K562 (cell line): ENCODE measurements around the gene ERVK3-1. TPM values are rescaled to one million over a fixed set of nuclear protein-coding genes. Genes with fewer than 3 reads are reported as not detected.

ENCODE experiments used
- ASH1L ChIP-seq: fragments of 450-650 bp; IDR thresholded peaks from 2 replicates; pipeline ENCODE4 v1.6.1; 2018; ENCODE audit warnings: borderline replicate concordance, mild to moderate bottlenecking, low read depth; ENCODE audit not compliant: partially characterized antibody
- CSDE1 ChIP-seq, 2 experiments: fragments of 450-650 bp; IDR thresholded peaks; 2 replicates each; pipeline ENCODE4 v1.6.1; 2016; ENCODE audit warnings: mild to moderate bottlenecking in 1 of 2
- GABPA ChIP-seq: fragments of 200-800 bp; sonication (Bioruptor generic); conservative IDR thresholded peaks from 2 replicates; pipeline ENCODE4 v1.6.1; 2016; ENCODE audit warnings: low read depth, missing genetic modification characterization, missing compliant biosample characterization
- MAFG ChIP-seq: fragments of 450-650 bp; conservative IDR thresholded peaks from 2 replicates; pipeline ENCODE4 v1.6.1; 2016; ENCODE audit warnings: missing genetic modification characterization, missing compliant biosample characterization
- NCOA1 ChIP-seq: fragments of 450-650 bp; IDR thresholded peaks from 2 replicates; pipeline ENCODE4 v1.6.1; 2016; ENCODE audit warnings: low read depth
- NR2F6 ChIP-seq: fragments of 450-650 bp; formaldehyde crosslinking; IDR thresholded peaks from 2 replicates; pipeline ENCODE4 v1.4.0; 2020; ENCODE audit warnings: mild to moderate bottlenecking
- NR3C1 ChIP-seq: sonication (generic); formaldehyde crosslinking; IDR thresholded peaks from 2 replicates; pipeline ENCODE4 v1.8.1; 2022; ENCODE audit warnings: missing genetic modification reagents
- SMAD1 ChIP-seq: fragments of 150-350 bp; IDR thresholded peaks from 2 replicates; pipeline ENCODE4 v1.6.1; 2014; ENCODE audit warnings: low read length, low read depth; ENCODE audit not compliant: partially characterized antibody
- SREBF1 ChIP-seq: fragments of 150-350 bp; IDR thresholded peaks from 2 replicates; pipeline ENCODE4 v1.6.1; 2014; ENCODE audit warnings: antibody characterized with exemption, low read depth, low read length, borderline replicate concordance
- TAF7 ChIP-seq: fragments of 450-650 bp; IDR thresholded peaks from 2 replicates; pipeline ENCODE4 v1.6.1; 2016; ENCODE audit warnings: missing genetic modification characterization, missing compliant biosample characterization
- ZNF133 ChIP-seq: fragments of 250-450 bp; sonication (Bioruptor Pico); IDR thresholded peaks from 2 replicates; pipeline ENCODE4 v1.4.0; 2020; ENCODE audit warnings: mild to moderate bottlenecking
- ZNF224 ChIP-seq: sonication (generic); formaldehyde crosslinking; IDR thresholded peaks from 2 replicates; pipeline ENCODE4 v1.8.0; 2022; ENCODE audit warnings: mild to moderate bottlenecking, missing genetic modification reagents
- ZNF707 ChIP-seq: fragments of 250-450 bp; sonication (Bioruptor Pico); conservative IDR thresholded peaks from 2 replicates; pipeline ENCODE4 v1.8.0; 2022; ENCODE audit warnings: inconsistent platforms, mild to moderate bottlenecking, moderate library complexity
- ZNF75A ChIP-seq: fragments of 450-650 bp; formaldehyde crosslinking; IDR thresholded peaks from 2 replicates; pipeline ENCODE4 v1.4.0; 2020; ENCODE audit warnings: mild to moderate bottlenecking
- polyA plus RNA-seq, 8 experiments: library from polyadenylated mRNA; depleted of rRNA in 4 of 8; stranded (reverse) in 5 of 8; unstranded in 3 of 8; fragments of >200 nt; fragmentation: Nextera tagmentation in 2 of 8; fragmentation: Illumina TruSeq in 1 of 8; extraction: Ambion mirVana in 2 of 8; extraction: Trizol in 1 of 8; gene quantifications; 2 replicates each; pipeline versions ENCODE4 v1.2.1 to v1.2.3, GENCODE V29; 2011 to 2014; ENCODE audit warnings: inconsistent platforms in 1 of 8, missing spikeins in 1 of 8
- total RNA-seq, 7 experiments: library from RNA; depleted of rRNA in 6 of 7; stranded (reverse); fragments of >200 nt in 6 of 7; fragmentation: Illumina TruSeq in 2 of 7; extraction: Trizol in 2 of 7; gene quantifications; 2 replicates each; pipeline versions ENCODE4 v1.2.1 to v1.2.3, GENCODE V29; 2011 to 2021; ENCODE audit warnings: low replicate concordance in 1 of 7
- TF ChIP-seq, protein P1 (sequence below), 2 experiments: fragments of 450-650 bp; IDR thresholded peaks; 2 replicates each; pipeline ENCODE4 v1.6.1; 2018; ENCODE audit warnings: mild to moderate bottlenecking in 2 of 2, low read depth in 1 of 2; ENCODE audit not compliant: partially characterized antibody in 2 of 2
- TF ChIP-seq, protein P2 (sequence below): fragments of 450-650 bp; IDR thresholded peaks from 2 replicates; pipeline ENCODE4 v1.6.1; 2017; ENCODE audit warnings: mild to moderate bottlenecking, moderate library complexity
- TF ChIP-seq, protein P3 (sequence below), 2 experiments: fragments of 450-650 bp; IDR thresholded peaks; 2 replicates each; pipeline ENCODE4 v1.6.1; 2016
- TF ChIP-seq, protein P4 (sequence below): fragments of 250-450 bp; sonication (Bioruptor Pico); IDR thresholded peaks from 2 replicates; pipeline ENCODE4 v1.5.0; 2021; ENCODE audit warnings: mild to moderate bottlenecking, borderline replicate concordance

Gene ERVK3-1
- total and polyA plus RNA-seq, 9 of the 15 experiments (the other 6 are each of a cell fraction or from before 2014, with no cell fraction given), result 87.6 to 299 (median 119) TPM

DNA sequence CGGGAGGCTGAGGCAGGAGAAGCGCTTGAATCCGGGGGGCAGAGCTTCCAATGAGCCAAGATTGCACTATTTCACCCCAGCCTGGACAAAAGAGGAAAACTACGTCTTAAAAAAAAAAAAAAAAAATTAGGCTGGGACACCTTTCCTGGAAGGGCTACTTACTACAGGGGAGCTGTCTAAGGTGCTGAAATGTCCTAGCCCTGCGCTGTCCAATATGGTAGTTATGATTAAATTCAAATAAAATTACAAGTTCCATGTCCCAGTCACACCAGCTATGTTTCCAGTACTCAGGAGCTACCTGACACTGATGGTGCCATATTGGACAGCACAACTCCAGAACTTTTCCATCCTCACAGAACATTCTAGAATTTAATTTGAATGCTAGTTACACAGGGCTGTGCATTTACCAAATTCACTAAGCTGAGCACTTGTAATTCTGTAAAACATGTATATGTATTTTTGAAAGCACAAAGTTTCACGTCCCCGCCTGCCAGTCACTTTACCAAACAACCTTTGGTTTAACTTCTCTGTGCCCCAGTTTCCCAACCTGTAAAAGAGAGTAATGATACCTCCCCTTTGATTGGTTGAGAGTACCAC lies 12.4 kb downstream of the ERVK3-1 start (continued):
- TF ChIP-seq, protein P1, sequence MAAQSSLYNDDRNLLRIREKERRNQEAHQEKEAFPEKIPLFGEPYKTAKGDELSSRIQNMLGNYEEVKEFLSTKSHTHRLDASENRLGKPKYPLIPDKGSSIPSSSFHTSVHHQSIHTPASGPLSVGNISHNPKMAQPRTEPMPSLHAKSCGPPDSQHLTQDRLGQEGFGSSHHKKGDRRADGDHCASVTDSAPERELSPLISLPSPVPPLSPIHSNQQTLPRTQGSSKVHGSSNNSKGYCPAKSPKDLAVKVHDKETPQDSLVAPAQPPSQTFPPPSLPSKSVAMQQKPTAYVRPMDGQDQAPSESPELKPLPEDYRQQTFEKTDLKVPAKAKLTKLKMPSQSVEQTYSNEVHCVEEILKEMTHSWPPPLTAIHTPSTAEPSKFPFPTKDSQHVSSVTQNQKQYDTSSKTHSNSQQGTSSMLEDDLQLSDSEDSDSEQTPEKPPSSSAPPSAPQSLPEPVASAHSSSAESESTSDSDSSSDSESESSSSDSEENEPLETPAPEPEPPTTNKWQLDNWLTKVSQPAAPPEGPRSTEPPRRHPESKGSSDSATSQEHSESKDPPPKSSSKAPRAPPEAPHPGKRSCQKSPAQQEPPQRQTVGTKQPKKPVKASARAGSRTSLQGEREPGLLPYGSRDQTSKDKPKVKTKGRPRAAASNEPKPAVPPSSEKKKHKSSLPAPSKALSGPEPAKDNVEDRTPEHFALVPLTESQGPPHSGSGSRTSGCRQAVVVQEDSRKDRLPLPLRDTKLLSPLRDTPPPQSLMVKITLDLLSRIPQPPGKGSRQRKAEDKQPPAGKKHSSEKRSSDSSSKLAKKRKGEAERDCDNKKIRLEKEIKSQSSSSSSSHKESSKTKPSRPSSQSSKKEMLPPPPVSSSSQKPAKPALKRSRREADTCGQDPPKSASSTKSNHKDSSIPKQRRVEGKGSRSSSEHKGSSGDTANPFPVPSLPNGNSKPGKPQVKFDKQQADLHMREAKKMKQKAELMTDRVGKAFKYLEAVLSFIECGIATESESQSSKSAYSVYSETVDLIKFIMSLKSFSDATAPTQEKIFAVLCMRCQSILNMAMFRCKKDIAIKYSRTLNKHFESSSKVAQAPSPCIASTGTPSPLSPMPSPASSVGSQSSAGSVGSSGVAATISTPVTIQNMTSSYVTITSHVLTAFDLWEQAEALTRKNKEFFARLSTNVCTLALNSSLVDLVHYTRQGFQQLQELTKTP (IDR thresholded peaks at IDR 0.05; ENCODE audit: low read depth in 1 of 2, partially characterized antibody in 2 of 2), result peak in 1 of 2 experiments; percentile 99
- TF ChIP-seq, protein P2, sequence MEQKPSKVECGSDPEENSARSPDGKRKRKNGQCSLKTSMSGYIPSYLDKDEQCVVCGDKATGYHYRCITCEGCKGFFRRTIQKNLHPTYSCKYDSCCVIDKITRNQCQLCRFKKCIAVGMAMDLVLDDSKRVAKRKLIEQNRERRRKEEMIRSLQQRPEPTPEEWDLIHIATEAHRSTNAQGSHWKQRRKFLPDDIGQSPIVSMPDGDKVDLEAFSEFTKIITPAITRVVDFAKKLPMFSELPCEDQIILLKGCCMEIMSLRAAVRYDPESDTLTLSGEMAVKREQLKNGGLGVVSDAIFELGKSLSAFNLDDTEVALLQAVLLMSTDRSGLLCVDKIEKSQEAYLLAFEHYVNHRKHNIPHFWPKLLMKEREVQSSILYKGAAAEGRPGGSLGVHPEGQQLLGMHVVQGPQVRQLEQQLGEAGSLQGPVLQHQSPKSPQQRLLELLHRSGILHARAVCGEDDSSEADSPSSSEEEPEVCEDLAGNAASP, result no peak
- TF ChIP-seq TAF7 (tag) (no peak), NCOA1 (peak; percentile 98), ASH1L (no peak), ZNF224 (CRISPR knock-in tag) (0 out of 2 replicates have a peak, but pooled peaks have one; percentile 64), SREBF1 (no peak), NR3C1 (CRISPR knock-in tag) (0 out of 2 replicates have a peak, but pooled peaks have one; percentile 44), GABPA (no peak), SMAD1 (no peak), CSDE1 (IDR thresholded peaks at IDR 0.05) (no peak), ZNF707 (CRISPR knock-in tag) (no peak), MAFG (tag) (no peak), NR2F6 (no peak), ZNF133 (no peak), ZNF75A (no peak)
- TF ChIP-seq, protein P3, sequence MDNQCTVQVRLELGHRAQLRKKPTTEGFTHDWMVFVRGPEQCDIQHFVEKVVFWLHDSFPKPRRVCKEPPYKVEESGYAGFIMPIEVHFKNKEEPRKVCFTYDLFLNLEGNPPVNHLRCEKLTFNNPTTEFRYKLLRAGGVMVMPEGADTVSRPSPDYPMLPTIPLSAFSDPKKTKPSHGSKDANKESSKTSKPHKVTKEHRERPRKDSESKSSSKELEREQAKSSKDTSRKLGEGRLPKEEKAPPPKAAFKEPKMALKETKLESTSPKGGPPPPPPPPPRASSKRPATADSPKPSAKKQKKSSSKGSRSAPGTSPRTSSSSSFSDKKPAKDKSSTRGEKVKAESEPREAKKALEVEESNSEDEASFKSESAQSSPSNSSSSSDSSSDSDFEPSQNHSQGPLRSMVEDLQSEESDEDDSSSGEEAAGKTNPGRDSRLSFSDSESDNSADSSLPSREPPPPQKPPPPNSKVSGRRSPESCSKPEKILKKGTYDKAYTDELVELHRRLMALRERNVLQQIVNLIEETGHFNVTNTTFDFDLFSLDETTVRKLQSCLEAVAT (IDR thresholded peaks at IDR 0.05), result no peak
- TF ChIP-seq, protein P4, sequence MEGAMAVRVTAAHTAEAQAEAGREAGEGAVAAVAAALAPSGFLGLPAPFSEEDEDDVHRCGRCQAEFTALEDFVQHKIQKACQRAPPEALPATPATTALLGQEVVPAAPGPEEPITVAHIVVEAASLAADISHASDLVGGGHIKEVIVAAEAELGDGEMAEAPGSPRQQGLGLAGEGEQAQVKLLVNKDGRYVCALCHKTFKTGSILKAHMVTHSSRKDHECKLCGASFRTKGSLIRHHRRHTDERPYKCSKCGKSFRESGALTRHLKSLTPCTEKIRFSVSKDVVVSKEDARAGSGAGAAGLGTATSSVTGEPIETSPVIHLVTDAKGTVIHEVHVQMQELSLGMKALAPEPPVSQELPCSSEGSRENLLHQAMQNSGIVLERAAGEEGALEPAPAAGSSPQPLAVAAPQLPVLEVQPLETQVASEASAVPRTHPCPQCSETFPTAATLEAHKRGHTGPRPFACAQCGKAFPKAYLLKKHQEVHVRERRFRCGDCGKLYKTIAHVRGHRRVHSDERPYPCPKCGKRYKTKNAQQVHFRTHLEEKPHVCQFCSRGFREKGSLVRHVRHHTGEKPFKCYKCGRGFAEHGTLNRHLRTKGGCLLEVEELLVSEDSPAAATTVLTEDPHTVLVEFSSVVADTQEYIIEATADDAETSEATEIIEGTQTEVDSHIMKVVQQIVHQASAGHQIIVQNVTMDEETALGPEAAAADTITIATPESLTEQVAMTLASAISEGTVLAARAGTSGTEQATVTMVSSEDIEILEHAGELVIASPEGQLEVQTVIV (CRISPR knock-in tag), result no peak
